ENCODE measurements around the gene SPTB.

SPTB gene

GRCh38 chr14:64792871-64793560 lies 86.7 kb downstream of the SPTB start:
- DNase-seq (ENCODE audit: extremely low read depth in 1 of 2, low read depth in 1 of 2), result no peak

- no peak for DNase-seq (ENCODE audit: extremely low read depth in 1 of 2, low read depth in 1 of 2)
Measured at GRCh38 chr14:64792231-64792630, 87.5 kb downstream of the SPTB start.

- DNase-seq (ENCODE audit: extremely low read depth in 1 of 2, low read depth in 1 of 2), result no peak
Measured at GRCh38 chr14:64790478-64790877, 89.2 kb downstream of the SPTB start.

- DNase-seq (ENCODE audit: extremely low read depth in 1 of 2, low read depth in 1 of 2), result no peak
Measured at GRCh38 chr14:64789696-64790095, 90.0 kb downstream of the SPTB start.

- DNase-seq (ENCODE audit: extremely low read depth in 1 of 2, low read depth in 1 of 2), result no peak
Measured at GRCh38 chr14:64788706-64789105, 91.0 kb downstream of the SPTB start.

- no peak for DNase-seq (ENCODE audit: extremely low read depth in 1 of 2, low read depth in 1 of 2)
Measured at GRCh38 chr14:64787619-64788018, 92.1 kb downstream of the SPTB start.

- DNase-seq (ENCODE audit: extremely low read depth in 1 of 2, low read depth in 1 of 2), result no peak
Measured at GRCh38 chr14:64786296-64787149, 93.2 kb downstream of the SPTB start.

GRCh38 chr14:64784006-64784405 lies 95.7 kb downstream of the SPTB start:
- no peak for DNase-seq (ENCODE audit: extremely low read depth in 1 of 2, low read depth in 1 of 2)

GRCh38 chr14:64782196-64782595 lies 97.5 kb downstream of the SPTB start:
- DNase-seq (ENCODE audit: extremely low read depth in 1 of 2, low read depth in 1 of 2), result no peak

GRCh38 chr14:64779472-64779871 lies 100.2 kb downstream of the SPTB start:
- DNase-seq (ENCODE audit: extremely low read depth in 1 of 2, low read depth in 1 of 2), result no peak

GRCh38 chr14:64778104-64778754 lies 101.5 kb downstream of the SPTB start:
- DNase-seq (ENCODE audit: extremely low read depth in 1 of 2, low read depth in 1 of 2), result no peak

- DNase-seq (ENCODE audit: extremely low read depth in 1 of 2, low read depth in 1 of 2), result no peak
Measured at GRCh38 chr14:64777461-64777860, 102.2 kb downstream of the SPTB start.

GRCh38 chr14:64775081-64775777 lies 104.5 kb downstream of the SPTB start:
- DNase-seq (ENCODE audit: extremely low read depth in 1 of 2, low read depth in 1 of 2), result no peak

- no peak for DNase-seq (ENCODE audit: extremely low read depth in 1 of 2, low read depth in 1 of 2)
Measured at GRCh38 chr14:64774272-64774671, 105.4 kb downstream of the SPTB start.

GRCh38 chr14:64773577-64773976 lies 106.1 kb downstream of the SPTB start:
- no peak for DNase-seq (ENCODE audit: extremely low read depth in 1 of 2, low read depth in 1 of 2)

GRCh38 chr14:64773046-64773445 lies 106.7 kb downstream of the SPTB start:
- no peak for DNase-seq (ENCODE audit: extremely low read depth in 1 of 2, low read depth in 1 of 2)

- no peak for DNase-seq (ENCODE audit: extremely low read depth in 1 of 2, low read depth in 1 of 2)
Measured at GRCh38 chr14:64772397-64772950, 107.2 kb downstream of the SPTB start.

GRCh38 chr14:64771161-64771560 lies 108.5 kb downstream of the SPTB start:
- DNase-seq (ENCODE audit: extremely low read depth in 1 of 2, low read depth in 1 of 2), result no peak

GRCh38 chr14:64770751-64771150 lies 109.0 kb downstream of the SPTB start:
- no peak for DNase-seq (ENCODE audit: extremely low read depth in 1 of 2, low read depth in 1 of 2)

- no peak for DNase-seq (ENCODE audit: extremely low read depth in 1 of 2, low read depth in 1 of 2)
Measured at GRCh38 chr14:64769096-64770020, 110.3 kb downstream of the SPTB start.
